ENCODE measurements around the gene GALNT10. TPM values are rescaled to one million over a fixed set of nuclear protein-coding genes. Genes with fewer than 3 reads are reported as not detected.
A peak's percentile ranks its signal among the peaks of the same experiment; 100 is the strongest.

The GALNT10 gene
- total RNA-seq, 2 donors from 2014 or later: 30.2 to 43.4 TPM

GRCh38 chr5:154440540-154440939 lies 250.0 kb downstream of the GALNT10 start:
- Mint-ChIP-seq H3K27me3 (ENCODE audit: insufficient read depth) (peaks cover 3% of the 10 kb centered on the region), H3K36me3 (ENCODE audit: low read depth) (peaks cover 40% of the 10 kb centered on the region), H3K4me3 (no peak overlapping the region), H3K9me3 (peaks cover 4% of the 10 kb centered on the region), H3K27ac (no peak overlapping the region), H3K4me1 (peaks cover 4% of the 10 kb centered on the region)
- TF ChIP-seq, protein P1, sequence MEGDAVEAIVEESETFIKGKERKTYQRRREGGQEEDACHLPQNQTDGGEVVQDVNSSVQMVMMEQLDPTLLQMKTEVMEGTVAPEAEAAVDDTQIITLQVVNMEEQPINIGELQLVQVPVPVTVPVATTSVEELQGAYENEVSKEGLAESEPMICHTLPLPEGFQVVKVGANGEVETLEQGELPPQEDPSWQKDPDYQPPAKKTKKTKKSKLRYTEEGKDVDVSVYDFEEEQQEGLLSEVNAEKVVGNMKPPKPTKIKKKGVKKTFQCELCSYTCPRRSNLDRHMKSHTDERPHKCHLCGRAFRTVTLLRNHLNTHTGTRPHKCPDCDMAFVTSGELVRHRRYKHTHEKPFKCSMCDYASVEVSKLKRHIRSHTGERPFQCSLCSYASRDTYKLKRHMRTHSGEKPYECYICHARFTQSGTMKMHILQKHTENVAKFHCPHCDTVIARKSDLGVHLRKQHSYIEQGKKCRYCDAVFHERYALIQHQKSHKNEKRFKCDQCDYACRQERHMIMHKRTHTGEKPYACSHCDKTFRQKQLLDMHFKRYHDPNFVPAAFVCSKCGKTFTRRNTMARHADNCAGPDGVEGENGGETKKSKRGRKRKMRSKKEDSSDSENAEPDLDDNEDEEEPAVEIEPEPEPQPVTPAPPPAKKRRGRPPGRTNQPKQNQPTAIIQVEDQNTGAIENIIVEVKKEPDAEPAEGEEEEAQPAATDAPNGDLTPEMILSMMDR (conservative IDR thresholded peaks at IDR 0.05): no peak
- Histone ChIP-seq H3K4me1 (ENCODE audit: control insufficient read depth, insufficient read depth, low read length) (no peaks in the 10 kb centered on the region), H3K4me3 (ENCODE audit: low read length) (no peak overlapping the region), H3K27me3 (ENCODE audit: control insufficient read depth, insufficient read depth, low read length, poor library complexity, severe bottlenecking) (no peaks in the 10 kb centered on the region), H3K9me3 (ENCODE audit: control insufficient read depth, low read length) (peaks cover 13% of the 10 kb centered on the region), H3K9ac (ENCODE audit: extremely low read depth, low read length, poor library complexity, severe bottlenecking) (no peak overlapping the region), H3K36me3 (ENCODE audit: control insufficient read depth, insufficient read depth, low read length) (peaks cover 45% of the 10 kb centered on the region), H3K27ac (ENCODE audit: low read depth, low read length) (no peak overlapping the region)
- WGBS, 2 experiments (ENCODE audit: insufficient coverage in 1 of 2, insufficient read length in 1 of 2): 92 to 95% methylated on average over 2 to 5 of the region's 5 CpGs
- no peak for DNase-seq

DNA sequence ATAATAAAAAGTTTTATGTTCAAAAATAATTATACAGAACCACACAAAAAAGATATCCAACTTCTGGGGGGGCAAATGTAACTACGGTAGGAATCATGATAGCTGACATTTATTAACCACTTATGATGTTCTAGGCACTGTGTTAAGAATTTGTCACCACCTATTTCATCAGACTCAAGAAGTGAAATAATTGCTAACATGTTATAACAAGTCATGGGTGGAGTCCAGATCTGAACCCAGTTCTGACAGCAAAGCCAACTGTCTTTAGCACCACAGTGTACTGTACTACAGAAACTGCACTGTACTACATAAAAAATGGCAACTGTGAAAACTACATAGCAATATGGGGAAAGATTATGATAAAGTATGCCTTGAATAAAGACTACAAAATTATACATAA lies 252.3 kb downstream of the GALNT10 start:
- peaks cover 3% of the 10 kb centered on the region for H3K4me1 ChIP-seq (ENCODE audit: control insufficient read depth, insufficient read depth, low read length)
- 100% methylated on average over 1 of the region's 1 CpG; no CpG with 5 or more reads in 1 of the 2 experiments for WGBS, 2 experiments (ENCODE audit: insufficient coverage in 1 of 2, insufficient read length in 1 of 2)
- H3K9ac ChIP-seq (ENCODE audit: extremely low read depth, low read length, poor library complexity, severe bottlenecking): no peak overlapping the region
- Mint-ChIP-seq H3K36me3 (ENCODE audit: low read depth) (peaks cover 24% of the 10 kb centered on the region), H3K9me3 (no peaks in the 10 kb centered on the region), H3K4me3 (no peak overlapping the region), H3K27me3 (ENCODE audit: insufficient read depth) (peaks cover 3% of the 10 kb centered on the region), H3K4me1 (peaks cover 10% of the 10 kb centered on the region), H3K27ac (no peak overlapping the region)
- no peaks in the 10 kb centered on the region for H3K27me3 ChIP-seq (ENCODE audit: control insufficient read depth, insufficient read depth, low read length, poor library complexity, severe bottlenecking)
- H3K27ac ChIP-seq (ENCODE audit: low read depth, low read length): no peak overlapping the region
- H3K9me3 ChIP-seq (ENCODE audit: control insufficient read depth, low read length): no peaks in the 10 kb centered on the region
- no peak overlapping the region for H3K4me3 ChIP-seq (ENCODE audit: low read length)
- peaks cover 27% of the 10 kb centered on the region for H3K36me3 ChIP-seq (ENCODE audit: control insufficient read depth, insufficient read depth, low read length)
- TF ChIP-seq, protein P1 (conservative IDR thresholded peaks at IDR 0.05): no peak
- DNase-seq: no peak

GRCh38 chr5:154444556-154445421 lies 254.3 kb downstream of the GALNT10 start:
- H3K9ac ChIP-seq (ENCODE audit: extremely low read depth, low read length, poor library complexity, severe bottlenecking): no peak overlapping the region
- H3K4me1 ChIP-seq (ENCODE audit: control insufficient read depth, insufficient read depth, low read length): peaks cover 3% of the 10 kb centered on the region
- TF ChIP-seq, protein P1 (conservative IDR thresholded peaks at IDR 0.05): no peak
- peak; percentile 78 for DNase-seq
- peaks cover 3% of the 10 kb centered on the region for H3K27me3 Mint-ChIP-seq (ENCODE audit: insufficient read depth)
- H3K4me3 Mint-ChIP-seq: peak overlapping the region; percentile 89
- H3K27me3 ChIP-seq (ENCODE audit: control insufficient read depth, insufficient read depth, low read length, poor library complexity, severe bottlenecking): no peaks in the 10 kb centered on the region
- H3K27ac ChIP-seq (ENCODE audit: low read depth, low read length): no peak overlapping the region
- peak overlapping the region; percentile 97 for H3K4me3 ChIP-seq (ENCODE audit: low read length)
- peaks cover 10% of the 10 kb centered on the region for H3K4me1 Mint-ChIP-seq
- 9 to 11% methylated on average over 11 to 30 of the region's 30 CpGs for WGBS, 2 experiments (ENCODE audit: insufficient coverage in 1 of 2, insufficient read length in 1 of 2)
- H3K27ac Mint-ChIP-seq: no peak overlapping the region
- H3K36me3 ChIP-seq (ENCODE audit: control insufficient read depth, insufficient read depth, low read length): peaks cover 11% of the 10 kb centered on the region
- H3K9me3 Mint-ChIP-seq: no peaks in the 10 kb centered on the region
- H3K36me3 Mint-ChIP-seq (ENCODE audit: low read depth): peaks cover 15% of the 10 kb centered on the region
- H3K9me3 ChIP-seq (ENCODE audit: control insufficient read depth, low read length): no peaks in the 10 kb centered on the region

Measured in endodermal cell (in vitro differentiated cells).